GM18867 (cell line): ENCODE data around the gene TBRG4.

ENCODE experiments used
- ATAC-seq: cut with Tn5 transposase; IDR thresholded peaks from one replicate; pipeline ENCODE4 v1.9.1; 2021; ENCODE audit warnings: mild to moderate bottlenecking, moderate library complexity; ENCODE audit not compliant: unreplicated experiment

The TBRG4 gene

DNA sequence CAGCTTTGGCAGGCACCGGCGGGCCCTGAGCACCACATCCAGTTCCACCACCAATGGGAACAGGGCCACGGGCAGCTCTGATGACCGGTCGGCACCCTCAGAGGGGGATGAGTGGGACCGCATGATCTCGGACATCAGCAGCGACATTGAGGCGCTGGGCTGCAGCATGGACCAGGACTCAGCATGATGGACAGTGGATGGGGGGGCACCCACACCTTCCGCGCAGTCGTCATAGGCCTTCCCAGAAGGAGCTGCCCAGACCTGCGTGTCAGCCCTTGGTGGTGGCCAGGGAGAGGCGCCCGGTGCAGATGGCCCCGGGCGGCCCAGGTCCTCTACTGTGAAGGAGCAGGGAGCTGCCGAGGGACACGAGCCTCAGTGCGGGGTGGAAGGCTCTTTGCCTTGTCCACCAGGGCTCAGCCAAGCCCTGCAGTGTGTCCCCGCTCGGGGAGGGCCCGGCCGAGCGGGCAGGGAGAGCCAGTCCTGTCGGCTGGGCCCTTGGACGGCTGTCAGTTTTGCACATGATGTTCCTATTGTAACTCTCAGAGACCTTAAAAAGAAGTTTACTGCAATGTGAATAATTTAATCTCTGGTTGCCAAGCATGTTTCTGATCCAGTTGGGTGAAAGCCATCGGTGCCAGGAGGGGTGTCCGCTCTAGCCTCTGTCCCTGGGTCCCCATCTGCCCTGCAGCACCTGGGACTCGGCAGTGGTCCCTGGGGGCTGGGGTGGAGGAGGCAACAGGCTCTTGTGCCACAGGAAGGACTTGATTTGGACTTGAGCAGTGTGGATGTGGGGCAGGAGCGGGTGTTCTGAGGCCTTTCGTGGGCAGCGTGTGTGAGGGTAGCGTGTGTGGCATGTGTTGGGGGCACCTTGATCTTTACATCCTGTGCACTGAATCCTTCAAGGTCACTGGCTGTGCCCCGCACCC lies 35.4 kb downstream of the TBRG4 start:
- ATAC-seq = no peak

DNA sequence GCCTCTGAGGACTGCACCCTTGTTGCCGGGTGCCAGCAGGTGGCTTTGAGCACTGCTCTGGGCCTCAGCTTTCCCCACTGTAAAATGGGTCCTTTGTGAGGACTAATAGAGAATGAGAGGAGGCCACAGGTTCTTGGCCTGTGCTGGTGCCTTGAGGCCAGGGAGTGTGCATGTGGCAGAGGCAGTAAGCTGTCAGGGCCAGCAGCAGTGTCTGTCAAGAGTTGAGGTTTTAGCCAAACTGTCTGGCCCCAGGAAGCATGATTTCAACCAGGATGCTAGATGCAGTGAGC lies 36.2 kb downstream of the TBRG4 start:
- ATAC-seq = no peak

GRCh38 chr7:45074528-45075354 lies 36.8 kb downstream of the TBRG4 start:
- ATAC-seq = no peak

- ATAC-seq = no peak
Observed at GRCh38 chr7:45073786-45074527, 37.5 kb downstream of the TBRG4 start.

GRCh38 chr7:45073031-45073785 lies 38.3 kb downstream of the TBRG4 start:
- no peak for ATAC-seq

- ATAC-seq = no peak
Observed at GRCh38 chr7:45072131-45073030, 39.1 kb downstream of the TBRG4 start.

DNA sequence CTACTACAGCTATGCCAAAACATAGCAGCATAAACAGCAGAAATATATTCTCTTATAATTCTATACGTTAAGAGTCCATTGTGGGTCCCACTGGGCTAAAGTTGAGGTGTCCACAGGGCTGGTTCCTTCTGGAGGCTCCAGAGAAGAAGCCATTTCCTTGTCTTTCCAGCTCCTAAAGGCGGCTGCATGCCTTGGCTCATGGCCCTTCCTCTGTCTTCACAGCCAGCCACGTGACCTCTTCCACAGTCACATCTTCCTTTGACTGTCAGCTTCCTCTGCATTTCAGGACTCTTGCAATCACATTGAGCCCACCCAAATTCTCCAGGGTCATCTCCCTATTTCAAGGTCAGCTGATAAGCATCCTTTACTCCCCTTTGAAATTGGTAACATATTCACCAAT lies 40.0 kb downstream of the TBRG4 start:
- ATAC-seq = no peak

DNA sequence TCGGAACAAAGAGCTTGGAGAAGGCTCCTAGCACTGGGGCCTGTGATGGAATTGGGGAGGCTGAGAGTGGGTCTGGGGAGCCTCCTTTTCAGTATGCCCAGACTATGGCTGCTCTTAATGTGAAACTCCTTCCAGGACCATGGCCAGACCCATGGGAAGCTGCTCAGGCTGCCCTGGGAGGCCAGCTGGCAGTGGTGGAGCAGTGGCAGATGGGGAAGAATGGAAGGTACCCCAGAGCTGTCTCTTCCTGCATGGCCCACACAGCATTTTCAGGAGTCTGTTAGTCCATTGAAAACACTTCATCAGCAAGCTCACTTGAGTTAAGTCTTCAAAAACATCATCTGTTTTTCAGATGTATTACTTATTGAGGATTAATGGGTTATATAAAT lies 41.2 kb downstream of the TBRG4 start:
- ATAC-seq = no peak

DNA sequence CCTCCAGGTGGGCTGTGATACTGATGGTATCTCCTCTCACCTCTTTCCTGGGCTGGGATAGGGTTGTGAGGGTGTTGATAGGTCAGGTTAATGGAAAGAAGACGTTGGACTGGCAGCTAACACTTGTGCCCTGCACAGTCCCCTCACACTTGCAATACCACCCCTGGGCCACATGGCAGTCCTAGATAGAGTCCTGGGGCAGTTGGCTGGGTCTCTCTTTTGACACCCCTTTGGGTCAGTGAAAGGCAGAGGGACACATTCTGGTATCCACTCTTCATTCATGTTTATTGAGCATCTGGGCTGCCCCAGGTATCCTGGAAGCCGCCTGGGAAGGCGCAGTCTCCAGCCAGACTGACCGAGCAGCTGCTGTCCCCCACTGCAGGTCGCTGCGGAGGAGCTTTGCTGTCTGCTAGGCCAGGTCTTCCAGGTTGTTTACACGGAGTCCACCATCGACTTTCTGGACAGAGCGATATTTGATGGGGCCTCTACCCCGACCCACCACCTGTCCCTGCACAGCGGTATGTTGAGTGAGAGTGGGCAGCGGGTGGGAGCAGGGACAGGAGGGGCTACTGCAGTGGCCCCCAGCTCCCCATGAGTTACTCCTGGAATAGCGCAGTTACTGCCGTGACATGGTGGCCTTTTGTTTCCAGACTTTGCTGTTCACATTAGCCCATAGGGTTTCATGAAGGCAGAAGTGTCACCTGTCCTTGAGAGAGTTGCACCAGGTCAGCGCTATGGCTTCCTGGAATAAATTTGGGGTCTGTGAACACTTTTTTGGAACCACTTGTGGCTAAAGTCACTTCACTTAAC lies 41.8 kb downstream of the TBRG4 start:
- no peak for ATAC-seq

DNA sequence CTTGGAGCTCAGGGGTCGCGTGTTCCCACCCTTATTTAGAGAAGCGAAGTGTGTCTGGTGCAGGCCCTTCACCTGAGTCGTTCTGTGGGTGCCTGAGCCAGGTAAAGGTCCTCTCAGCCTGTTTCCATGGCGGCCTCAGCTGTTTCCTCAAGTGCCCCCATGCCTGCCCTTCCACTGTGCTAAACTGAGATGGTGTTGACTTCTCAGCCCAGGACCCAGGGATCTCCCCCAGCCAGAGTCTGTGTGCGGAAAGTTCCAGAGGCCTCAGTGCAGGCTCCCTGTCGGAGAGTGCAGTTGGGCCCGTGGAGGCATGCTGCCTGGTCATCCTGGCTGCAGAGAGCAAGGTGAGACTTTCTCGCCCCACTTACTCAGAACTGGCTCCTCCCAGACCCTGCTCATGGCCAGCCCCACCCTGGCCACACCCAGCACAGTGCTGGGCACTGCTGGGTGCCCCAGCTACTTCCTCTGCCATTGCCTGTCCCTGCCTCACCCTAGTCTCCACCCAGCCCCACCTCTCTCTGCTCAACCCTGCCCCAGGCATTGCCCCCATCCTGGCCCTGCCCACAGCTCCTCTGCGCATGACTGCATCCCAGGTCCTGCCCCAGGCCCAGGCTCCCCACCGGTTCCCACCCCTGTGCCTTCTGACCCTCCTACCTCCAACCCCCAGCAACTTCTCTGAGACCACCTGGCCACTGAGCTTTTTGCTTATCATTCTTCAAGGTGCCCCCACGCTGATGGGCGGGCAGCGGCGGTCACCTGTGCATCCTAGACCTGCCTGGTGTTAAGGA lies 43.1 kb downstream of the TBRG4 start:
- no peak for ATAC-seq

DNA sequence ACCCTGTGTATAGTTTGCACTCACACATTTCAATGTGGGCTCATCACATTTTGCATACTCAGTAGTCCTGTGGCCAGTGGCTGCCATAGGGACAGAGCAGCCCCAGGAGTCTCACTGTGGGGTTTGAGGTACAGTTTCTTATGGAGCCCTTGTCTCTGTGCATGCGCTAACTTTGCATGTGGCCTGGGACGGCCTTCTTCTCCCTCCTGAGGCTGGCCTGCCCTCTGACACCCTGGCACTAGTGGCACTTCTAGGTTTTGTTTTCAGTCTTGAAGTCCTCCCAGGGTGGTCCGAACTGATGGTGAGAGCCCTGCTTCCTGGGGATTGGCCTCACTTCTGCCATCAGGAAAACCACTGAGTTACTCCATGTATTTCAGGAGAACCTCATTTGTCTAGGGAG lies 43.9 kb downstream of the TBRG4 start:
- no peak for ATAC-seq

DNA sequence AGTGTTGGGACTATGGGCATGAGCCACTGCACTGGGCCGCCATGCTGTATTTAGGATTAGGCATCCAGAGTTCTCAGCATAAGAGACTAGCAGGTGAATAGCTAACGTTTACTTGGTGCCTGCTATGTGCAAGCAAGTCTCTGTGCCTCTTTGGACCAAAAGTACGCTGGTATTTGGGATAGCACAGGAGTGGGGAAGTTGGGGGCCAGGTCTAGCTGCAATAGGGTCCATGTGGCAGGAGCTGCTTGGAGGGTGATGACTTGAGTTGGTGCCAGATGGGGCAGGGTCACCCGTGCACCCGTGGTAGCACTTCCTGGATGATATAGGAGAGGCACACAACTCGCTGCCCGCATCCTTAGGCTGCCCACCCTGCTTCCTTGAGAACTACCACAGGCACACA lies 45.1 kb downstream of the TBRG4 start:
- ATAC-seq = no peak

GRCh38 chr7:45065031-45065995 lies 46.2 kb downstream of the TBRG4 start:
- no peak for ATAC-seq

DNA sequence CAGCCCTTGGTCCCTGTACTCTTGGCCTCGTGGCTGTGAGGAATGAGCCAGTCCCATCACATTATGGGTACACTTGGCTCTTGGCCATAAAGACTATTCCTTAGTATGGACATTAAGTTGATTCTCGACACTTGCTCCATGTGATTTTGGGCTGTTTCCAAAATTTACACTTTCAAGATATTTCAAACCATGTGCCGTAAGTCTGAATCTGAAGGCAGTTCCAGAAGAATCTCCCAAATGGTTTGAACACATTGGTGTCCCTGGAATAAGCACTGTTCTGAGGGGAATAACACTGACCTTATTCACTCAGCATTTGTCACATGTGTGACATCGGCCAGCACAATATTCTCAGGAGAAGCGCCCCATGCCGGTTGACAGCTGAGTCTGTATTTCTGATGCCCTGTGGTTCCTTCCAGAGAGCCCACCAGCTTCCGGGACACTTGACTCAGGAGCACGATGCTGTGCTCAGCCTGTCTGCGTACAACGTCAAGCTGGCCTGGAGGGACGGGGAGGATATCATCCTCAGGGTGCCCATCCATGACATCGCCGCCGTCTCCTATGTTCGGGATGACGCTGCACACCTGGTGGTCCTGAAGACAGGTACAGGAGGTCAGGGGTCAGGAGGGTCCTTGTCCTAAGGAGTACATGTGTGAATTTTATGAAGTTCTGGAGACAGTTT lies 47.3 kb downstream of the TBRG4 start:
- ATAC-seq = no peak

DNA sequence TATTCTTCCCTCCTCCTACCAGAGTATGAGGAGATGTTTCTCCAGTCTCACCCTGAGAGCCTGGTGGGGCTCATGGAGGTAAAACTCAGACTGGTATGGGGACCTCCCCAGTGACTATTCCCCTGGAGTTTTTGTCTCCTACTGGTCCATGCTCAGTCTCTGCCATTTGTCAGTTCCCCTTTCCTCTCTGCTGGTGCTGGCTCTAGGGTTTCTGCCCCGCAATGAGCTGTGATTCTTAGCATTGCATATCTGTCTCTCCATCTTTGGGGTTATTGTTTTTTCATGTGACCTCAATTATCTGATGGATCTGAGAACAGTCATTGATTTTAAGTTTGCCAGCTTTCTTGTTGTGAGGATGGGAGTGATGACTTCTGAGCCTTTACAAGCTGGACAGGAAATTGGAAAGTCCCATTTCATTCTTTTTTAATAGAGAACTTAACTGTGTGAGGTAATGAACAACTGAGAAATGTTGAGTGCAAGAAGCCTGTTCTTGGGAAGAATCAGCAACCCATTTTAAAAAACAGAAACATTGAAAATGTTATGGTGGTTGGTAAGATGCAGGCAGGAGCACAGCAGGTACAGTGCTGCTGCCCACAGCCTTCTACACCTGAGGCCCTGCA lies 49.6 kb downstream of the TBRG4 start:
- no peak for ATAC-seq

DNA sequence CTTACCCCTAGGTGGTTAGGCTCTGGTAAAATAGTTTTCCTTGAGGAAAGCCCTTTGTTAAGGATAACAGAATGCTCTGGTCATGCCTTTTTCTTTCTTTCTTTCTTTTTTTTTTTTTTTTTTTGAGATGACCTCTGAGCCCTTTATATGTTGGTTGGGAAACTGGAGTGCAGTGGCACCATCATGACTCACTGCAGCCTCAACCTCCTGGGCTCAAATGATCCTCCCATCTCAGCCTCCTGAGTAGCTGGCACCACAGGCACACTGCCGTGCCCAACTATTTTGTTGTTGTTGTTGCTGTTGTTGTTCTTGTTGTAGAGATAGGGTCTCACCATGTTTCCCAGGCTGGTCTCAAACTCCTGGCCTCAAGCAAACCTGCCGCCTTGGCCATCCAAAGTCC lies 50.1 kb downstream of the TBRG4 start:
- ATAC-seq = no peak
